ENCODE data around the gene HDAC11.

HDAC11 gene

DNA sequence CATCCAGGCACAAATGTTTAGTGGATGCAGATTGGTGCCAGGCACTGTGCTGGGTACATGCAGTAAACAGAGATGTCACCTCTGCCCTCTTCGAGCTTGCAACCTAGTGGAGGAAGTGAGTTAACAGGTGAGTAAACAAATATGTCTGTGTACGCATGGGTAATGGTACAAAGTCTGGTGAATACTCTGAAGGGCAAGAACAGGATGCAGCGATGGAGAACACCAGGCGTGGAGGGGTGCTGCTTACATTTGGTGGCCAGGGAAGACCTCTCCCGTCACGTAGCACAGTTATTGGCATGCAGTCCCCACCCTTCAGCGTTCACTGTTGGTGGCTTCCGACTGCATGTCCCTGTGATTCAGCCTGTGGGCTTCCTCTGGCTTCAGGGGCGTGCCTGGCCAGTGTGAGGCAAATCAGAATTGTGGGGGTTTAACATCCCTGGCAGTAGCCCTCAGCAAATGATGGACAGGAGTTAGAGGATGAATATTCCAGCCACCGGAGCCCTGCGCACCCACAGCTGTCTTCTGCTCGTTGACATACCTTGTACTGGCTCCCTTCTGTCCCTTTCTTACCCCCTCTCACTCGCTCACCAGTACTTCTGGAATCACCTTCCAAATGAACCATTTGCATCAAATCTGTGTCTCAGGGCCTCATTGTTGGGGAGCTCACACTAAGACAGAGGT, 9.1 kb upstream of the HDAC11 start:
- H3K9ac ChIP-seq (ENCODE audit: insufficient read length, low read depth): no peak overlapping the region
- no peaks in the 10 kb centered on the region for H3K36me3 ChIP-seq (ENCODE audit: insufficient read depth, insufficient read length, low read length)
- TF ChIP-seq ZNF274 (IDR thresholded peaks at IDR 0.05; ENCODE audit: low read depth, low read length) (no peak), YY1 (IDR thresholded peaks at IDR 0.05; ENCODE audit: insufficient read depth, insufficient read length) (no peak), SUZ12 (IDR thresholded peaks at IDR 0.05; ENCODE audit: extremely low read depth, insufficient read depth, insufficient read length) (no peak)
- no peaks in the 10 kb centered on the region for H3K9me3 ChIP-seq (ENCODE audit: insufficient read depth, low read length)
- peaks cover 21% of the 10 kb centered on the region for H3K4me1 ChIP-seq (ENCODE audit: insufficient read depth, insufficient read length)
- no peaks in the 10 kb centered on the region for H3K27me3 ChIP-seq (ENCODE audit: insufficient read depth, insufficient read length)
- no peak for DNase-seq (ENCODE audit: low read depth, low spot score)
- no peak overlapping the region for H3K4me3 ChIP-seq (ENCODE audit: insufficient read length, low read depth)

DNA sequence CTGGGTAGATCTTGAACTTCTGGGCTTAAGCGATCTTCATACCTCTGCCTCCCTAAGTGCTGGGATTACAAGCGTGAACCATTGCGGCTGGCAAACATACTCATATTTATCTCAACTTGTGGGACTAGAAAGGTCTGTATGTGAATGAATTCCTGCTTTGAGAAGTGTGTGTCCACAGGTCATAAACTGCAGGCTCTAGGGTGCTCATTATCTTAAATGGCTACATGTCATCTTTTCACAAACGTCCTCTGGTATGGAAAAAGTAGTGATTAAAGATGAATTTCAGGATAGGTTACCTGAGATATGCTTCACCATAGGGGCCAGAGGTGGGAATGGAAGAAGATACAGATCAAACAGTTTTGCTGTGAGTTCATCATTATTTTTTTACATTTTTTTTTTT, 7.8 kb upstream of the HDAC11 start:
- no peak overlapping the region for H3K9ac ChIP-seq (ENCODE audit: insufficient read length, low read depth)
- H3K4me1 ChIP-seq (ENCODE audit: insufficient read depth, insufficient read length): peaks cover 26% of the 10 kb centered on the region
- no peak for DNase-seq (ENCODE audit: low read depth, low spot score)
- no peaks in the 10 kb centered on the region for H3K27me3 ChIP-seq (ENCODE audit: insufficient read depth, insufficient read length)
- TF ChIP-seq SUZ12 (IDR thresholded peaks at IDR 0.05; ENCODE audit: extremely low read depth, insufficient read depth, insufficient read length) (no peak), ZNF274 (IDR thresholded peaks at IDR 0.05; ENCODE audit: low read depth, low read length) (no peak), YY1 (IDR thresholded peaks at IDR 0.05; ENCODE audit: insufficient read depth, insufficient read length) (no peak)
- no peaks in the 10 kb centered on the region for H3K36me3 ChIP-seq (ENCODE audit: insufficient read depth, insufficient read length, low read length)
- H3K9me3 ChIP-seq (ENCODE audit: insufficient read depth, low read length): no peaks in the 10 kb centered on the region
- no peak overlapping the region for H3K4me3 ChIP-seq (ENCODE audit: insufficient read length, low read depth)

DNA sequence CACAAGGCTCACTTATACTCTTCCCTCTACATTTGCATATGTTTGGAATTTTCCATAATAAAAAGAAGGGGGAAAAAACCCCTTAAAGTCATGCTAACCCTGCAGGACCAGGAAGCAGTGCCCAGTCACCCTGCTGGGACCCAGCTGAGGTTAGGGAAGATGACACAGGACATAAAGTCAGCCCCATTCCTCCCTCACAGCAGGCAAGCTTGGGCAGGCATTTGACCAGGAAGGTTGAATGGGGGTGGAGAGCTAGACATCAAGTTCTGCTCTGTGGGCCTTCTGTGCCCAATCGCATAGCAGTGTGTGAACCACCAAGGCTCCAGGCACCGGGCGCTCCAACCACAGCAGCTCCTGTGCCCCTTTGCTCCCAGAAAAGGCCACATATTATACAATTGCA, 7.1 kb upstream of the HDAC11 start:
- no peak overlapping the region for H3K4me3 ChIP-seq (ENCODE audit: insufficient read length, low read depth)
- no peaks in the 10 kb centered on the region for H3K36me3 ChIP-seq (ENCODE audit: insufficient read depth, insufficient read length, low read length)
- H3K27me3 ChIP-seq (ENCODE audit: insufficient read depth, insufficient read length): no peaks in the 10 kb centered on the region
- H3K9ac ChIP-seq (ENCODE audit: insufficient read length, low read depth): no peak overlapping the region
- no peaks in the 10 kb centered on the region for H3K9me3 ChIP-seq (ENCODE audit: insufficient read depth, low read length)
- no peak for DNase-seq (ENCODE audit: low read depth, low spot score)
- TF ChIP-seq ZNF274 (IDR thresholded peaks at IDR 0.05; ENCODE audit: low read depth, low read length): no peak
- TF ChIP-seq SUZ12 (IDR thresholded peaks at IDR 0.05; ENCODE audit: extremely low read depth, insufficient read depth, insufficient read length): no peak
- TF ChIP-seq YY1 (IDR thresholded peaks at IDR 0.05; ENCODE audit: insufficient read depth, insufficient read length): no peak
- peaks cover 26% of the 10 kb centered on the region for H3K4me1 ChIP-seq (ENCODE audit: insufficient read depth, insufficient read length)

DNA sequence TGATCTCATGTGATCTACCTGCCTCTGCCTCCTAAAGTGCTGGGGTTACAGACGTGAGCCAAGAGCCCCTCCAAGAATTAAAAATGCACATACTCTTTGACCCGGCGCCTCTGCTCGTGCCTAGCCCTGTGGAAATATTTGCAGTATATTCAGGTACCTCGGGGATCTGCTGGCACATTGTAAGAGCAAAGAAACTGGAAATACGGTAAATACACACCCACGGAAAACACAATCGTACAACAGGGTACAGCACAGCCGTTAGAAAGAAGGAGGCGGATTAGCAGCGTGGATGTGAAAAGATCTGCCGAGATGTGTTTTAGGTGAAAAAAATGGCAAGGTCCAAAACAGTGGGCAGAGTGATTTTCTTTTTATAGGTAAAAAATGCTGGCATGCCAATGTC, 6.1 kb upstream of the HDAC11 start:
- TF ChIP-seq SUZ12 (IDR thresholded peaks at IDR 0.05; ENCODE audit: extremely low read depth, insufficient read depth, insufficient read length) (no peak), ZNF274 (IDR thresholded peaks at IDR 0.05; ENCODE audit: low read depth, low read length) (no peak), YY1 (IDR thresholded peaks at IDR 0.05; ENCODE audit: insufficient read depth, insufficient read length) (no peak)
- no peaks in the 10 kb centered on the region for H3K36me3 ChIP-seq (ENCODE audit: insufficient read depth, insufficient read length, low read length)
- no peak for DNase-seq (ENCODE audit: low read depth, low spot score)

DNA sequence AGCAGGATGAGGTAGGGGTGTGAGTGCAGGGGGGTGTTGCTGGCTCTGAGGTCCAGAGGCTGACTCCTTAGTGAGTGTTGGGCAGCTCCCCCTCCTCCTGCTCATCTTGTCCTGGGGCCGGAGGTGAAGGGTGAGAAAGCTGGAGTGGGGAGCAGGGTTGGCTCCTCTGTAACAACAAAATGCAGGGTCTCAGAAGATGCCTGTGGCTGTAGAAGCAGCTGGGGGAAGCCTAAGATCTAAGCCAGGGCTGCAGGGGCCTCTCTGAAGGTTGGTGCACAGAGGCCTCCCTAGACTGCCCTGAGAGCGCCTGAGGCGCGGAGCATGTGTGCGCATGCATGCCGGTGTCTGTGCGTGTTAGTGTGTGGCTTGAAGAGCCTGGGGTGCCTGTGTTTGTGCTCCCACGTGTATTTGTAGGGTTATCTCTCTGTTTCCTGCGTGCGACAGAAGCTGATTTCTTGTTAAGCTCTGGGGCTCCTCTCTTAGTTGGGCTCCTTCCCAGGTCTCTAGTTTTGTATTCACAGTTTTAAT, 5.3 kb upstream of the HDAC11 start:
- peaks cover 31% of the 10 kb centered on the region for H3K4me1 ChIP-seq (ENCODE audit: insufficient read depth, insufficient read length)
- H3K4me3 ChIP-seq (ENCODE audit: insufficient read length, low read depth): no peak overlapping the region
- no peaks in the 10 kb centered on the region for H3K9me3 ChIP-seq (ENCODE audit: insufficient read depth, low read length)
- no peak for TF ChIP-seq ZNF274 (IDR thresholded peaks at IDR 0.05; ENCODE audit: low read depth, low read length)
- TF ChIP-seq YY1 (IDR thresholded peaks at IDR 0.05; ENCODE audit: insufficient read depth, insufficient read length): no peak
- no peak for TF ChIP-seq SUZ12 (IDR thresholded peaks at IDR 0.05; ENCODE audit: extremely low read depth, insufficient read depth, insufficient read length)
- no peak for DNase-seq (ENCODE audit: low read depth, low spot score)
- no peaks in the 10 kb centered on the region for H3K36me3 ChIP-seq (ENCODE audit: insufficient read depth, insufficient read length, low read length)
- no peaks in the 10 kb centered on the region for H3K27me3 ChIP-seq (ENCODE audit: insufficient read depth, insufficient read length)
- peak overlapping the region; percentile 62 for H3K9ac ChIP-seq (ENCODE audit: insufficient read length, low read depth)

More for the DNA sequence above, 6.1 kb upstream of the HDAC11 start:
- Histone ChIP-seq H3K4me3 (ENCODE audit: insufficient read length, low read depth) (no peak overlapping the region), H3K9me3 (ENCODE audit: insufficient read depth, low read length) (no peaks in the 10 kb centered on the region), H3K27me3 (ENCODE audit: insufficient read depth, insufficient read length) (no peaks in the 10 kb centered on the region), H3K9ac (ENCODE audit: insufficient read length, low read depth) (peak overlapping the region; percentile 37), H3K4me1 (ENCODE audit: insufficient read depth, insufficient read length) (peaks cover 30% of the 10 kb centered on the region)

DNA sequence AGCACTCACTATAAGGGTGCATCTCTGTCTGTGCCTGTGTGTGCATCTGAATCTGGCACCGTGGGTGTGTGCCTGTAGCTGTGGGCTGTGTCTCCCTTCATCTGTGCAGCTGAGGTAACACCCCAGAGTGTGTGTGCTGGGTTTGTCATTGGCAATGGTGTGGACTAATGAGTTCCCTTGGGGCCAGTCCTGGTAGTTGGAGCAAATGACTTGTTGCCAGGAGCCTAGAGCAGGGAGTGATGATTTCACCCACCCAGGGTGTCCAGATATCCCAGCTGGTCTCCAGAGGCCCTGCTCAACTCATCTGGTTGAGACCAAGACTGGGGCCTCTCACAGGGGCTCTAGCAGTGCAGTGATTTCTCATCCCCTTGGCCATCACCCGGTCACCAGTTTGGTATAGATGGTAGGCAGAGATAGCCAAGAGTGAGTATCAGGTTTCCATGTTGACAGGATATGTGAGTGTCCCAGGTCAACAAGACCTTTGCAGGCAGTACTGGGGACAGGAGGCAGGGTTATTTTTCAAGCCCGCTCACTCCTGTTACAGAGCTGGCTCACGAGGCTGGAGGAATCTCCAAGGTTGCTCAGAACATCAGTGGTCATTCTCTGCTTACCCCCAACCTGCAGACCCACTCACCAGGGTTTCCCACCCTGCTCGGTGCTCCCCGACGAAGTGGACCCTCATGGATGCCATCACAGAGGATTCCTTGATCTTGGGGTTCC, 4.1 kb upstream of the HDAC11 start:
- H3K27me3 ChIP-seq (ENCODE audit: insufficient read depth, insufficient read length): peaks cover 5% of the 10 kb centered on the region
- H3K36me3 ChIP-seq (ENCODE audit: insufficient read depth, insufficient read length, low read length): no peaks in the 10 kb centered on the region
- no peak overlapping the region for H3K9ac ChIP-seq (ENCODE audit: insufficient read length, low read depth)
- TF ChIP-seq ZNF274 (IDR thresholded peaks at IDR 0.05; ENCODE audit: low read depth, low read length) (no peak), YY1 (IDR thresholded peaks at IDR 0.05; ENCODE audit: insufficient read depth, insufficient read length) (no peak), SUZ12 (IDR thresholded peaks at IDR 0.05; ENCODE audit: extremely low read depth, insufficient read depth, insufficient read length) (no peak)
- DNase-seq (ENCODE audit: low read depth, low spot score): no peak
- no peak overlapping the region for H3K4me3 ChIP-seq (ENCODE audit: insufficient read length, low read depth)
- H3K9me3 ChIP-seq (ENCODE audit: insufficient read depth, low read length): no peaks in the 10 kb centered on the region
- peaks cover 33% of the 10 kb centered on the region for H3K4me1 ChIP-seq (ENCODE audit: insufficient read depth, insufficient read length)

DNA sequence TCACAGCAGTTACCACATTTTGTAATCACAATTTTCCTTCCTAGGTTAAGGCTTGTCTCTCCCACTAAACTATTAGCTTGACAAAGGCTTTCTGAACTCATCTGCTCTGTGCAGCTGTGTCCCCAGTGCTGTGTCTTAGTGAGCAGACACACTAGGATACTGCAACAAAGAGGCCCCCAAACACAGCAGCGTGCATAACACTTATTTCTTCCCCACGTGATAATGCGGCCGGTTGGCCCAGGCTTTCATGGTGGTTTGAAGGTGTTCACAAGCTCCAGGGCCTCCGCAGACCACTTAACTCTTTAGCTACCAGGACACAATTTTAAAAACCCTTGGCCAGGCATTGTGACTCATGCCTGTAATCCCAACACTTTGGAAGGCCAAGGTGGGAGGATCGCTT, 2.2 kb upstream of the HDAC11 start:
- Histone ChIP-seq H3K36me3 (ENCODE audit: insufficient read depth, insufficient read length, low read length) (no peaks in the 10 kb centered on the region), H3K9ac (ENCODE audit: insufficient read length, low read depth) (peak overlapping the region; percentile 47), H3K9me3 (ENCODE audit: insufficient read depth, low read length) (no peaks in the 10 kb centered on the region), H3K27me3 (ENCODE audit: insufficient read depth, insufficient read length) (peaks cover 15% of the 10 kb centered on the region), H3K4me1 (ENCODE audit: insufficient read depth, insufficient read length) (peaks cover 32% of the 10 kb centered on the region), H3K4me3 (ENCODE audit: insufficient read length, low read depth) (no peak overlapping the region)
- DNase-seq (ENCODE audit: low read depth, low spot score): peak; percentile 36
- TF ChIP-seq SUZ12 (IDR thresholded peaks at IDR 0.05; ENCODE audit: extremely low read depth, insufficient read depth, insufficient read length) (no peak), ZNF274 (IDR thresholded peaks at IDR 0.05; ENCODE audit: low read depth, low read length) (no peak), YY1 (IDR thresholded peaks at IDR 0.05; ENCODE audit: insufficient read depth, insufficient read length) (no peak)

Measured in NT2/D1 (cell line).